VCaP (cell line): ENCODE data around the gene KLC3.
"Not testable (repeated sequence)": the region's sequence is repeated elsewhere in the genome, so short reads cannot be mapped to it uniquely, and the experiment has no call there.

Source experiments
- H3K27ac ChIP-seq: fragments of 450-650 bp; 2 replicates; pipeline ENCODE4 v1.5.1; 2017
- CTCF ChIP-seq: fragments of 450-650 bp; conservative IDR thresholded peaks from 2 replicates; pipeline ENCODE4 v1.5.1; 2017; ENCODE audit warnings: mild to moderate bottlenecking, moderate library complexity

Gene KLC3

GRCh38 chr19:45331411-45331810 is 9.1 kb upstream of the KLC3 start:
- H3K27ac ChIP-seq = no peak overlapping the region
- TF ChIP-seq CTCF = no peak

DNA sequence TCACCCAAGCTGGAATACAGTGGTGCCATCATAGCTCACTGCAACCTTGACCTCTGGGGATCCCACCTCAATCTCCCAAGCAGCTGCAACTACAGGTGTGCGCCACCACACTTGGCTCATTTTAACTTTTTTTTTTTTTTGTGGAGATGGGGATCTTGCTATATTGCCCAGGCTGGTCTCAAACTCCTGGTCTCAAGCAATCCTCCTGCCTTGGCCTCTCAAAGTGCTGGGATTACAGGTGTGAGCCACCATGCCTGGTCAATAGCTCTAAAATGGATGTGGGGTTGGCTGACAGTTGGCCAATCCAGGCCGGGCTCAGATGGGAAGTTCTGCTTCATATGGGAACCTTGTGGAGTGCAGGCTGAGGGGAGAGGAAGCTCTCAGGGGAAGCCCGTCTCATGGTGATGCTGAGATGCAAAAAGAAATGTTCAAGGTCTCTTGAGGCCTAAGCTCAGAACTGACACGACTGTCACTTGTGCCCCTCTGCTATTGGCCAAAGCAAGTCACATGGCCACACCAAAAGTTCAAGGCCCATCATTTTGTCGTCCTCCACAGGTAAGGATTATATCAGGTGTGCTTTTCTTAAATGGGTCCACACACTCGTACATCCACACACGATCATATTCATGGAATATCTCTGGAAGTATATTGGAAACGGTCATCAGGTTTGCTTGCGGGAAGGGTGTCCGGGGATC is 6.8 kb upstream of the KLC3 start:
- H3K27ac ChIP-seq = no peak overlapping the region
- no peak for TF ChIP-seq CTCF

DNA sequence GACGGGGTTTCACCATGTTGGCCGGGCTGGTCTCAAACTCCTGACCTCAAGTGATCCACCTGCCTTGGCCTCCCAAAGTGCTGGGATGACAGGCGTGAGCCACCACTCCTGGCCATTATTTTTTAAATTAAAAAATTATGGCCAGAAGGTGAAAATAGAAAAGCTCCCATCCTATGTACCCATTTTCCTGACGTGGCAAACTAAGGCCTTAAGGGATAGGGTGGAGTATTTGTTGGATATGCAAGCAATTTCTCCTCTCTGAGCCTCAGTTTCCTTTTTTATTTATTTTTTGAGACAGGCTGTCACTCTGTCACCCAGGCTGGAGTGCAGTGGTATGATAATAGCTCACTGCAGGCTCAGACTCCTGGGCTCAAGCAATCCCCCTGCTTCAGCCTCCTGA is 5.7 kb upstream of the KLC3 start:
- not testable (repeated sequence) for H3K27ac ChIP-seq

DNA sequence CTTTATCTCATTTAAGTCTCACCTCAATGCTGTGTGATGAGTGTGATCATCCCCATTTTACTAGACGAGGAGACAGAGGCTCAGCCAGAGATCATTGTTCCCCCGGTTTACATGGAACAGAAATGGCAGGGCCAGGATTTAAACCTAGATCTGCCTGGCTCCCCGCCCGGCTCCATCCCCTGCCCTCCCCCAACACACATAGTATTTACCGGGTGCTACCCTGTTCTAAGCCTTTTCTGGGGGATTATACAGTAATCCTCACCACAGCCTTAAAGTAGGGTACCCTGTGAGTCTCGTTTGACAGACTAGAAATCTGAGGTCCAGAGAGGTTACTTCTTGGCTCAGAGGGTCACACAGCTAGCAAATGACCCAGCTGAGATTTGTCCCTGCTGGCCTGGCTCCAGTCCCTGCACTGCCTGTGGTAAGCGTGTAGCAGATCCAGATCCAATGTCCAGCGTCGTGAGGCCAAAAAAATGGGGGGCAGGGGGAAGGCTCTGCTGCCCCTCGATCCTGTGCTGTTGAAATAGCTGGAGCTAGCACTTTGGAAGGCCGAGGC is 3.8 kb upstream of the KLC3 start:
- no peak for TF ChIP-seq CTCF
- no peak overlapping the region for H3K27ac ChIP-seq

DNA sequence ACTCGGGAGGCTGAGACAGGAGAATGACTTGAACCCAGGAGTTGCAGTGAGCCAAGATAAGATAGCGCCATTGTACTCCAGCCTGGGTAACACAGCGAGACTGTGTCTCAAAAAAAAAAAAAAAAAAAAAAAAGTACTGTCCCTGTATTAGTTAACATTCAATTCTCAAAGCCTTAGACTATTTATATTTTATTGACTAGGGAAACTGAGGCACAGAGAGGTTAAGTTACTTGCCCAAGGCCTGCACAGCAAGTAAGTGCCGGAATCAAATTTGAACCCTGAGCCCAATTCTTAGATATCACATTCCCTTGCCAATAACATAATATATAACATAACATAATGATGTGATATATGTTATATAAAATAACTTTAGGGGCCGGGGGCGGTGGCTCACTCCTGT is 921 bp upstream of the KLC3 start:
- H3K27ac ChIP-seq = no peak overlapping the region
- TF ChIP-seq CTCF = no peak

DNA sequence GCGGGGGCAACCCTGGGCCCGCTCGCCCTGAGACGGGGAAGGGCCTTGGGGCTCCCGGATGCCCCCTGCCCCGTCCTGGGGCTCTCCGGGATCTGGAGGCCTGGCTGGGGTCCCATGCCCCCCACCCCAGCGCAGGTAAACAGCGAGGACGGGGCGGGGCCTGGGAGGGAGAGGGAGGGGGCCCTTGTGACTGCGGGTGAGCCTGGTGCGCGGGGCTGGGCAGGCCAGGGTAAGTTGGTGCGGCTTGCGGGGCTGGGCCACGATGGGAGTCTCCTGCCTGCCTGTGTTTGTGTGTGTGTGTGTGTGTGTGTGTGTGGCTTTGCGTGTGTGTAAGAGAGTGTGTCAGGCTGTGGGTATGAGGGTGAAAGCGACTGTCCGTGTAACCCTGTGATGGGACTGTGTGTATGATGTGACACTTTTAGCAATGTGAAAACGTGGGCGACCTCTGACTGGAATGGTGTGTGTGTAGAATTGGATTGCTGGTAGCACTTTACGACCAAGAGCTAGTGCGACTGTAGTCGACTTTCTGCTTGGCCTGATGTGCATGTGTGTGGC is 426 bp downstream of the KLC3 start:
- no peak for TF ChIP-seq CTCF

DNA sequence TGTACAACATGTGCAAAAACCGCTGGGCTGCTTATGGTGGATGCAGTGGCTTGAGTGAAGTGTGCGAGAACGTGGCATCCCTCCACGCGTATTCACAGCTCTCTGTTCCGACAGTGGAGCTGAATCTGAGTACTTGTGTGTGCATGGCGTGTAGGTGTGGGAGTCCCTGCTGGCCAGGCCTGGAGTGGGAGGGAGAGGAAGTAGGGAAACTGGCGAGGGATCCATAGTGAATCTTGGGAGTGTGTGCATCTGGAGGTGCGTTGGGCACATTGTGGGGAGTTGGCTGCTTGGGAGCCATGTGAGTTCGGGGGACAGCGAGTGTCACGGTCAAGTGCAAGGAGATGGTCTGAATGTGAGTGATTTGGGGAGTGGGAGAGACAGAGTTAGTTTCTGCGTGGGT is 2.4 kb downstream of the KLC3 start:
- no peak for TF ChIP-seq CTCF
- no peak overlapping the region for H3K27ac ChIP-seq

More for the DNA sequence above, 426 bp downstream of the KLC3 start:
- H3K27ac ChIP-seq = peak overlapping the region; percentile 67; the same call in 1 of the 2 replicates
